ENCODE measurements around the gene SUN1. TPM values are rescaled to one million over a fixed set of nuclear protein-coding genes. Genes with fewer than 3 reads are reported as not detected.

Gene SUN1
- total and polyA plus RNA-seq, 10 of the 15 experiments (the other 5 are each of a cell fraction or from before 2014, with no cell fraction given): 27.8 to 107 (median 65.8) TPM

DNA sequence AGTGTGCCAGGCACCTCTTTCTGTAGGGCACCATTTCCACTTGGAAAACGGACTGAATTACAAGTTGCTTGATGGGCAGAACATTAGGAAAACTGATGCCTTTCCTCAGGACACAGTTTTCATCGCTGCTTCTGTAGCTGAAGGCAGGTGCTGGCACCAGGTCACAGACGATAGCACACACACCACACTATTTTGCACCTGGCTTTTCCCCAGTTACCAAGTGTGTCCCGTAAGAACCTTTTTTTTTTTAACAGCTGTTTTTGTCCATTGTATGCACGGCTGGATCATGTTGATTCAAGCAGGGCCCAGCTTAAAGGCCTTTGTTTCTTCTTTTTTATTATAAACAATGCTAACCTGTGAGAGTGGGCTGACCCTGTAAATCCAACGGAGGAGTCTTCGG lies 42.8 kb downstream of the SUN1 start:
- Histone ChIP-seq H3K36me3 (ENCODE audit: control insufficient read depth in 2 of 2, insufficient read depth in 2 of 2, low read length in 1 of 2) (peaks cover 3 to 9% of the 10 kb centered on the region in 2 experiments; a peak in 3 of 4 replicates), H4K20me1 (ENCODE audit: control insufficient read depth, insufficient read depth) (no peaks in the 10 kb centered on the region), H3K27me3 (replicated peaks in 1 of 2; ENCODE audit: control insufficient read depth in 2 of 2, insufficient read depth in 2 of 2, low read length in 1 of 2) (no peaks in the 10 kb centered on the region), H3K27ac (ENCODE audit: control insufficient read depth, insufficient read depth) (no peak overlapping the region), H3K79me2 (ENCODE audit: control insufficient read depth, insufficient read depth, low read length) (peaks cover 28% of the 10 kb centered on the region), H3K4me3 (no peak overlapping the region), H3K9ac (ENCODE audit: control insufficient read depth, insufficient read depth, low read length) (no peak overlapping the region), H3K9me3 (replicated peaks; ENCODE audit: control insufficient read depth, insufficient read depth, low read length) (no peaks in the 10 kb centered on the region), H3K4me2 (ENCODE audit: control insufficient read depth, insufficient read depth) (no peak overlapping the region), H3K4me1 (ENCODE audit: control insufficient read depth, insufficient read depth, low read length) (no peaks in the 10 kb centered on the region; the same call in 1 of the 2 replicates), H2AFZ (ENCODE audit: control insufficient read depth, low read depth, low read length) (no peak overlapping the region)
- ChIA-PET CTCF (interaction anchor here (0.7 to 1.6 kb wide), 5 partner anchors 62 to 89 kb away, joined by 3 to 5 read pairs (median 5); no protein-coding TSS in a partner anchor), SMC1A (ENCODE audit: uncharacterized antibody, unreplicated experiment) (interaction anchor here (0.8 to 1.3 kb wide), 2 partner anchors 43 to 86 kb away, joined by 3 read pairs; partner anchors contain the start of gene SUN1), RAD21 (ENCODE audit: unreplicated experiment) (interaction anchor here (0.9 kb wide), 1 partner anchor 87 kb away, joined by 3 read pairs; no protein-coding TSS in a partner anchor), POLR2A (interaction anchor here (0.6 kb wide), 1 partner anchor 153 kb away, joined by 3 read pairs; no protein-coding TSS in a partner anchor)
- BruUV-seq (replicated peaks): no TSS peak
- no peak for DNase-seq (ENCODE audit: low read depth, low spot score)
- FAIRE-seq: no peak
- no peak for ATAC-seq
- WGBS (ENCODE audit: insufficient coverage, insufficient replicate concordance, low lambda C conversion rate, missing lambda C conversion rate): 70% methylated on average over 7 of the region's 7 CpGs
- TF ChIP-seq SP1 (IDR thresholded peaks at IDR 0.05; ENCODE audit: low read depth, low read length) (no peak), YY1 (IDR thresholded peaks at IDR 0.05; ENCODE audit: low read depth, low read length) (no peak), SMAD5 (IDR thresholded peaks at IDR 0.05; ENCODE audit: low read depth) (no peak), JUND (IDR thresholded peaks at IDR 0.05; ENCODE audit: low read depth, low read length) (no peak), SIX5 (IDR thresholded peaks at IDR 0.05; ENCODE audit: low read depth, low read length, severe bottlenecking) (no peak), KLF5 (IDR thresholded peaks at IDR 0.05; ENCODE audit: partially characterized antibody) (no peak), SPI1 (IDR thresholded peaks at IDR 0.05; ENCODE audit: borderline replicate concordance, insufficient read depth, low read depth, low read length) (no peak), ATF7 (IDR thresholded peaks at IDR 0.05; ENCODE audit: low read depth) (no peak), NBN (IDR thresholded peaks at IDR 0.05) (no peak), ZZZ3 (IDR thresholded peaks at IDR 0.05; ENCODE audit: control insufficient read depth, insufficient read length, low read depth) (no peak), EP300 (IDR thresholded peaks at IDR 0.05; ENCODE audit: borderline replicate concordance in 1 of 2, control insufficient read depth in 1 of 2, low read depth in 2 of 2, low read length in 2 of 2) (no peak), STAT3 (IDR thresholded peaks at IDR 0.05; ENCODE audit: low read depth, low read length) (no peak), EED (IDR thresholded peaks at IDR 0.05; ENCODE audit: low read depth) (no peak), CHD1 (IDR thresholded peaks at IDR 0.05; ENCODE audit: low read depth, low read length) (no peak)
- TF ChIP-seq, protein P1, sequence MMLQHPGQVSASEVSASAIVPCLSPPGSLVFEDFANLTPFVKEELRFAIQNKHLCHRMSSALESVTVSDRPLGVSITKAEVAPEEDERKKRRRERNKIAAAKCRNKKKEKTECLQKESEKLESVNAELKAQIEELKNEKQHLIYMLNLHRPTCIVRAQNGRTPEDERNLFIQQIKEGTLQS (IDR thresholded peaks at IDR 0.05; ENCODE audit: borderline replicate concordance, extremely low read depth, low read depth, low read length): no peak
- TF ChIP-seq, protein P2, sequence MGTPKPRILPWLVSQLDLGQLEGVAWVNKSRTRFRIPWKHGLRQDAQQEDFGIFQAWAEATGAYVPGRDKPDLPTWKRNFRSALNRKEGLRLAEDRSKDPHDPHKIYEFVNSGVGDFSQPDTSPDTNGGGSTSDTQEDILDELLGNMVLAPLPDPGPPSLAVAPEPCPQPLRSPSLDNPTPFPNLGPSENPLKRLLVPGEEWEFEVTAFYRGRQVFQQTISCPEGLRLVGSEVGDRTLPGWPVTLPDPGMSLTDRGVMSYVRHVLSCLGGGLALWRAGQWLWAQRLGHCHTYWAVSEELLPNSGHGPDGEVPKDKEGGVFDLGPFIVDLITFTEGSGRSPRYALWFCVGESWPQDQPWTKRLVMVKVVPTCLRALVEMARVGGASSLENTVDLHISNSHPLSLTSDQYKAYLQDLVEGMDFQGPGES (IDR thresholded peaks at IDR 0.05): no peak
- intact Hi-C loops (cut with micrococcal nuclease; ENCODE audit: unreplicated experiment) (loop anchor here (10.0 kb wide), 1 partner anchor 350 kb away; no protein-coding TSS in a partner anchor), in situ Hi-C loops (cut with MboI) (no loop called here)
